ENCODE results near the gene DOK3.

DNA sequence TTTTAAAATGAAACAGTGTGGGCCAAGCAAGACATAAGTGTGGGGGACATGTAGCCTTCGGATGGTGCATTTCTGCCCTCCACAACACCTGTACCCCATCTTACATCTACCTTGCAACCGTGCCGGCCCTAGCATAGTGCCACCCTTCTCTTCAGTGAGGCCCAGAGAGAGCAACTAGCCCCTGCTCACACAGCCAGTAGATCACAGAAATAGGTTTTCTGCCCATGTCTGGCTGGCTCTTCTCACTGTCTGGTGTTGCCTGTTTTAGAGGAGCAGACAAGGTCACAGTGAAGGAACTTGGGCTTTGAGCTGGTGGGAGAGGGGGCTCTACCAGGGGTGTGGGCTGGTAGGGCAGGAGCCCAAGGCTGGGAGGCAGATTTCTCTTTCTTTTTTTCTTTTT is 23.4 kb downstream of the DOK3 start:
- TF ChIP-seq, protein P1, sequence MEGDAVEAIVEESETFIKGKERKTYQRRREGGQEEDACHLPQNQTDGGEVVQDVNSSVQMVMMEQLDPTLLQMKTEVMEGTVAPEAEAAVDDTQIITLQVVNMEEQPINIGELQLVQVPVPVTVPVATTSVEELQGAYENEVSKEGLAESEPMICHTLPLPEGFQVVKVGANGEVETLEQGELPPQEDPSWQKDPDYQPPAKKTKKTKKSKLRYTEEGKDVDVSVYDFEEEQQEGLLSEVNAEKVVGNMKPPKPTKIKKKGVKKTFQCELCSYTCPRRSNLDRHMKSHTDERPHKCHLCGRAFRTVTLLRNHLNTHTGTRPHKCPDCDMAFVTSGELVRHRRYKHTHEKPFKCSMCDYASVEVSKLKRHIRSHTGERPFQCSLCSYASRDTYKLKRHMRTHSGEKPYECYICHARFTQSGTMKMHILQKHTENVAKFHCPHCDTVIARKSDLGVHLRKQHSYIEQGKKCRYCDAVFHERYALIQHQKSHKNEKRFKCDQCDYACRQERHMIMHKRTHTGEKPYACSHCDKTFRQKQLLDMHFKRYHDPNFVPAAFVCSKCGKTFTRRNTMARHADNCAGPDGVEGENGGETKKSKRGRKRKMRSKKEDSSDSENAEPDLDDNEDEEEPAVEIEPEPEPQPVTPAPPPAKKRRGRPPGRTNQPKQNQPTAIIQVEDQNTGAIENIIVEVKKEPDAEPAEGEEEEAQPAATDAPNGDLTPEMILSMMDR (IDR thresholded peaks at IDR 0.05), result no peak
- no peak for TF ChIP-seq POLR2A (IDR thresholded peaks at IDR 0.05)

Data from lower leg skin (tissue), 3 donors.